Activated T-cell treated with anti-CD3 and anti-CD28 coated beads, Interleukin-2, amount 50 U/mL, for 48 hours (primary cell): Measurements from ENCODE around the gene DHX32.
A peak's percentile ranks its signal among the peaks of the same experiment; 100 is the strongest.

Experiments
- DNase-seq, 2 experiments: peaks; one replicate each; pipeline ENCODE4 v3.0.0-alpha.2; 2020

The DHX32 gene

GRCh38 chr10:125846894-125847293 is 34.2 kb downstream of the DHX32 start:
- no peak for DNase-seq

- DNase-seq: no peak
Measured at GRCh38 chr10:125845617-125846016, 35.5 kb downstream of the DHX32 start.

GRCh38 chr10:125844751-125845221 is 36.3 kb downstream of the DHX32 start:
- DNase-seq: no peak

GRCh38 chr10:125843603-125844329 is 37.3 kb downstream of the DHX32 start:
- DNase-seq: no peak

GRCh38 chr10:125840955-125841354 is 40.1 kb downstream of the DHX32 start:
- DNase-seq: no peak

- no peak for DNase-seq
Measured at GRCh38 chr10:125840406-125840805, 40.7 kb downstream of the DHX32 start.

- DNase-seq: no peak
Measured at GRCh38 chr10:125838802-125839575, 42.1 kb downstream of the DHX32 start.

- DNase-seq: no peak
Measured at GRCh38 chr10:125836746-125837145, 44.3 kb downstream of the DHX32 start.

- no peak for DNase-seq
Measured at GRCh38 chr10:125828311-125828710, 52.8 kb downstream of the DHX32 start.

- DNase-seq: no peak
Measured at GRCh38 chr10:125827133-125827532, 54.0 kb downstream of the DHX32 start.

GRCh38 chr10:125824736-125825135 is 56.4 kb downstream of the DHX32 start:
- no peak for DNase-seq

GRCh38 chr10:125823663-125824251 is 57.3 kb downstream of the DHX32 start:
- DNase-seq: peak; percentile 37 to 38

GRCh38 chr10:125822878-125823662 is 58.0 kb downstream of the DHX32 start, which contains the start of the genes BCCIP and UROS:
Gene BCCIP, plus strand, starts transcription at chr10:125823546. Its CDS starts 12 bp downstream, at chr10:125823558.
Gene UROS, minus strand, starts transcription at chr10:125823258. Its CDS starts 6,759 bp downstream, at chr10:125816499.
- peak; percentile 90 to 92 for DNase-seq

- no peak for DNase-seq
Measured at GRCh38 chr10:125820701-125821100, 60.4 kb downstream of the DHX32 start.

- DNase-seq: no peak
Measured at GRCh38 chr10:125817337-125817946, 63.6 kb downstream of the DHX32 start.

GRCh38 chr10:125816548-125816947 is 64.5 kb downstream of the DHX32 start:
- no peak for DNase-seq

GRCh38 chr10:125815764-125816163 is 65.3 kb downstream of the DHX32 start:
- DNase-seq: no peak

- no peak for DNase-seq
Measured at GRCh38 chr10:125812128-125812750, 68.9 kb downstream of the DHX32 start.

- DNase-seq: no peak
Measured at GRCh38 chr10:125811251-125811650, 69.8 kb downstream of the DHX32 start.

GRCh38 chr10:125808047-125808446 is 73.0 kb downstream of the DHX32 start:
- no peak for DNase-seq

GRCh38 chr10:125802739-125803138 is 78.4 kb downstream of the DHX32 start:
- no peak for DNase-seq

- no peak for DNase-seq
Measured at GRCh38 chr10:125802131-125802530, 79.0 kb downstream of the DHX32 start.
